Motor neuron (in vitro differentiated cells): Measurements from ENCODE around the gene REPIN1. TPM values are rescaled to one million over a fixed set of nuclear protein-coding genes. Genes with fewer than 3 reads are reported as not detected.
A peak's percentile ranks its signal among the peaks of the same experiment; 100 is the strongest.

Experiments
- ATAC-seq, 8 experiments: fragments of 200-7000 bp; cut with Tn5 transposase; replicated peaks in 6 of 8; 2 replicates each; pipeline ENCODE4 v1.8.0; 2021; ENCODE audit warnings: mild to moderate bottlenecking in 8 of 8, moderate library complexity in 8 of 8
- H3K27ac ChIP-seq, 2 donors: fragments of 250-450 bp; sonication (Bioruptor Pico); 2 replicates each; pipeline ENCODE4 v1.9.0; 2021; ENCODE audit warnings: antibody characterized with exemption in 2 of 2, mild to moderate bottlenecking in 2 of 2, moderate library complexity in 1 of 2
- H3K4me1 ChIP-seq, 2 donors: fragments of 250-450 bp; sonication (Bioruptor Pico); replicated peaks in 1 of 2; 2 replicates each; pipeline ENCODE4 v1.6.1; 2021; ENCODE audit warnings: antibody characterized with exemption in 2 of 2, mild to moderate bottlenecking in 2 of 2, moderate library complexity in 1 of 2
- H3K4me3 ChIP-seq, 5 donors: fragments of 250-450 bp; sonication (Bioruptor Pico); 2 replicates each; pipeline ENCODE4 v1.9.0; 2021; ENCODE audit warnings: antibody characterized with exemption in 5 of 5, mild to moderate bottlenecking in 5 of 5, moderate library complexity in 4 of 5
- WGBS, 10 experiments: fragments of 450-650 bp; shearing (Covaris generic); methylation state at CpG; one replicate each; pipeline ENCODE4 v1.0.0; 2022; 5-methylcytosine and 5-hydroxymethylcytosine counted together
- in situ Hi-C, 9 experiments: fragments of 400-800 bp; cut with MboI; loops; one replicate each; pipeline ENCODE4 v1.15.0; 2021; ENCODE audit warnings: low sequenced_read_pairs in 9 of 9, low pct_unique_long_range_greater_than_20kb in 2 of 9; ENCODE audit not compliant: unreplicated experiment in 9 of 9
- total RNA-seq, 8 experiments: library from RNA; unstranded; fragments of 300-600 nt; gene quantifications; 2 replicates each; pipeline versions ENCODE4 v1.2.3 to v1.2.4, GENCODE V29; 2022

REPIN1 gene
- total RNA-seq, 8 experiments from 2014 or later, result 54.9 to 102 (median 67.1) TPM

GRCh38 chr7:150403376-150404171 lies 35.0 kb downstream of the REPIN1 start:
- 70 to 100% (median 92%) methylated on average over 1 to 8 of the region's 13 CpGs; no CpG with 5 or more reads in 4 of the 10 experiments for WGBS, 10 experiments
- in situ Hi-C loops, result loop anchor here in 3 of 9 experiments (25.0 kb wide), 3 partner anchors 116 to 584 kb away; partner anchors contain the start of genes ATP6V0E2 (in 1 of the 3), KCNH2 (in 1 of the 3) and NOS3 (in 1 of the 3)
- Histone ChIP-seq H3K4me1 (peaks cover 72 to 75% of the 10 kb centered on the region in 2 donors), H3K4me3 (no peak overlapping the region), H3K27ac (no peak overlapping the region)
- ATAC-seq, result no peak

DNA sequence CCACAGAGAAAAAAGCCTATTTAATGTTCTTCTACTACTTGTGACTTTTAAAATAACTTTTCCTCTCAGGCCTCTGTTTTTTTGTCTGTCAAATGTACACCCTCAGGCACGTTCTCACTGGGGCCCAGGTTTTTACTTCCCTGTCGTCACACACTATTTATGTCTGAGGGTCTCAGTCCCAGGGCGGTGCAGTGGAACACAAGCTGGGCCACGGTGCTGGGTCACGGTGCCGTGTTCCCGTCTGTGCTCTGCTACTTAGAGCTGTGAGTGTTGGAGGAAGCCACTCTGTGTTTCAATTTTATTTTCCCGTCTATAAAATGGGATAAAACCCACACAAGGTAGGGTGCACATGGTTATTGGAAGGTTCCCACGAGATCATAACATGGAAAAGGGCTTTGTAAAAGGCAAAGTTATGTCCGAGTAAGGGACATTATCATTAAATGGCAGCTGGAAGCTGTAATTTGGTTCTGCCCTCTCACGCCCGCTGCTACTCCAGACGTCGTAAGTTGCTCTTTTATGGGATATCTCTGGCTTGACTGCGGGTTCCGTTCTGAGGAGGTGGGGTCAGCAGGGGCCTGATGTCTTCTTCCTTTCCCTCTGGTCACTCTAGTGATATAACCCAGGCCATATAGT lies 35.7 kb downstream of the REPIN1 start:
- ATAC-seq, result no peak
- Histone ChIP-seq H3K27ac (peak overlapping the region; percentile 89), H3K4me1 (peaks cover 67 to 68% of the 10 kb centered on the region in 2 donors), H3K4me3 (peak overlapping the region; percentile 41 to 51 (median 49))
- in situ Hi-C loops, result loop anchor here in 3 of 9 experiments (25.0 kb wide), 3 partner anchors 117 to 583 kb away; partner anchors contain the start of genes ATP6V0E2 (in 1 of the 3), KCNH2 (in 1 of the 3) and NOS3 (in 1 of the 3)
- WGBS, 10 experiments, result 20 to 88% (median 65%) methylated on average over 2 to 13 of the region's 16 CpGs; no CpG with 5 or more reads in 2 of the 10 experiments

- Histone ChIP-seq H3K27ac (peak overlapping the region; percentile 89), H3K4me3 (peak overlapping the region; percentile 41 to 51 (median 49)), H3K4me1 (peaks cover 60% of the 10 kb centered on the region in 2 donors)
- in situ Hi-C loops, result loop anchor here in 3 of 9 experiments (25.0 kb wide), 3 partner anchors 118 to 582 kb away; partner anchors contain the start of genes ATP6V0E2 (in 1 of the 3), KCNH2 (in 1 of the 3) and NOS3 (in 1 of the 3)
- peak; percentile 75 to 95 (median 84) for ATAC-seq
- 0 to 20% (median 8%) methylated on average over 2 to 13 of the region's 86 CpGs; no CpG with 5 or more reads in 5 of the 10 experiments for WGBS, 10 experiments
These were observed 36.4 kb downstream of the REPIN1 start for GRCh38 chr7:150404805-150405583.

GRCh38 chr7:150405584-150406311 lies 37.1 kb downstream of the REPIN1 start:
- peak; percentile 37 to 75 (median 69) for ATAC-seq
- in situ Hi-C loops, result loop anchor here in 3 of 9 experiments (25.0 kb wide), 3 partner anchors 118 to 582 kb away; partner anchors contain the start of genes ATP6V0E2 (in 1 of the 3), KCNH2 (in 1 of the 3) and NOS3 (in 1 of the 3)
- 0 to 43% (median 19%) methylated on average over 1 to 5 of the region's 35 CpGs; no CpG with 5 or more reads in 6 of the 10 experiments for WGBS, 10 experiments
- peak overlapping the region; percentile 41 to 51 (median 49) for H3K4me3 ChIP-seq
- H3K4me1 ChIP-seq, result peaks cover 53 to 55% of the 10 kb centered on the region in 2 donors
- H3K27ac ChIP-seq, result peak overlapping the region; percentile 63 to 64

DNA sequence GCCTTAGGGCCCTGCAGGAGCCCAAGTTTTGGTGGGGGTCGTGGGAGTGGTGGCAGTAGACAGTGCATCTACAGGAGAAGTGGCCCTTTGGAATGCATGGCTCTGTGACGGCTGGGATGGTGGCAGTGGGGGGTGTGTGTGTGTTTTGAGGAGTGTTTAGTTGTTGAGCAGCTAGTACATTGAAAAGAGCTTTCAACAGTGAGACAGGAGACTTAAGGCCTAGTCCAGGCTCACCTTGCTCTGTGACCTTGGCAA lies 37.6 kb downstream of the REPIN1 start:
- Histone ChIP-seq H3K4me1 (peaks cover 48 to 55% of the 10 kb centered on the region in 2 donors), H3K4me3 (peak overlapping the region in 4 of 5 donors; percentile 48 to 51 (median 49)), H3K27ac (peak overlapping the region in 1 of 2 donors; percentile 64)
- in situ Hi-C loops, result loop anchor here in 3 of 9 experiments (25.0 kb wide), 3 partner anchors 119 to 581 kb away; partner anchors contain the start of genes ATP6V0E2 (in 1 of the 3), KCNH2 (in 1 of the 3) and NOS3 (in 1 of the 3)
- 0 to 100% (median 30%) methylated on average over 1 of the region's 2 CpGs; no CpG with 5 or more reads in 6 of the 10 experiments for WGBS, 10 experiments
- no peak for ATAC-seq

DNA sequence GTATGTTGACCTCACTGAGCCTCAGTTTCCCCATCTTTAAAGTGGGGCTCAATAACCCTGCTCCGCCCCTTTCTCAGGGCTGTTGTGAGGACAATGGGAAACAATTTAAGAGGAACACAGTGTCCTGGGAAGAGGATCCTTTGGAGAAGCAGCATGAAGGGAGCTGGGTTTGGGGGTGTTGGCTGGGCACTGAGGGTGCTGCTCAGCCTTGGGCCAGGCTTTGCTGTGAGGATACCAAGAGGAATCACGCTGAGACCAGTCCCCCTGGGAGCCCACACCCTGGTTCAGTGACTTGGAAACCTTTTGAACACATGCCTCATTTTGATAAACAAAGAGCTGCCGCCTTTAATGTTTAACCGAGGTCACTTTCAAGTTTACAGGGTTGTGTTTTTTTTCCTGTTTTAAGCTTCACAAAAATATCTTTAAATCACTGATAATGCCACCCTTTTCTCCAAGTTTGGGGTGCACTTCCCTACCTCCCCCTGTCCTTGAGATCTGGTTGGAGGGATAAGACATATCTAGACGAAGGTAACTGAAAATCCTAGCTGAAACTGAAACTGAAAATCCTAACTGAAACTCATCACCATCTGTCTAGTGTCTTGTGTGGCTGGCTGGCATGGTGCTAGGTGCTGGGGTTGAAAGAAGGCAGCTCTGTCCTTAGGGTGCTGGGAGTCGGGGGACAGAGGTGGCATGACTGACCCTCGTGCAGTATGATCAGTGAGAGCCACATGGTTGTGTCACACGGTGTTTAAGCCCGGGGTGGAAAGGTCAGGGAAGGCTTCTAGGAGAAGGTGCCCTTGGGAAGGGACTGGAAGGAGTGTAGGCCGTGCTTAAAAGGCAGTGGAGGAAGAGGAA lies 38.2 kb downstream of the REPIN1 start:
- in situ Hi-C loops, result loop anchor here in 3 of 9 experiments (25.0 kb wide), 3 partner anchors 119 to 581 kb away; partner anchors contain the start of genes ATP6V0E2 (in 1 of the 3), KCNH2 (in 1 of the 3) and NOS3 (in 1 of the 3)
- Histone ChIP-seq H3K4me3 (peak overlapping the region in 1 of 5 donors; percentile 49), H3K4me1 (peaks cover 42 to 50% of the 10 kb centered on the region in 2 donors), H3K27ac (no peak overlapping the region)
- no peak for ATAC-seq
- WGBS, 10 experiments, result 10 to 80% (median 67%) methylated on average over 2 to 10 of the region's 10 CpGs; no CpG with 5 or more reads in 3 of the 10 experiments

DNA sequence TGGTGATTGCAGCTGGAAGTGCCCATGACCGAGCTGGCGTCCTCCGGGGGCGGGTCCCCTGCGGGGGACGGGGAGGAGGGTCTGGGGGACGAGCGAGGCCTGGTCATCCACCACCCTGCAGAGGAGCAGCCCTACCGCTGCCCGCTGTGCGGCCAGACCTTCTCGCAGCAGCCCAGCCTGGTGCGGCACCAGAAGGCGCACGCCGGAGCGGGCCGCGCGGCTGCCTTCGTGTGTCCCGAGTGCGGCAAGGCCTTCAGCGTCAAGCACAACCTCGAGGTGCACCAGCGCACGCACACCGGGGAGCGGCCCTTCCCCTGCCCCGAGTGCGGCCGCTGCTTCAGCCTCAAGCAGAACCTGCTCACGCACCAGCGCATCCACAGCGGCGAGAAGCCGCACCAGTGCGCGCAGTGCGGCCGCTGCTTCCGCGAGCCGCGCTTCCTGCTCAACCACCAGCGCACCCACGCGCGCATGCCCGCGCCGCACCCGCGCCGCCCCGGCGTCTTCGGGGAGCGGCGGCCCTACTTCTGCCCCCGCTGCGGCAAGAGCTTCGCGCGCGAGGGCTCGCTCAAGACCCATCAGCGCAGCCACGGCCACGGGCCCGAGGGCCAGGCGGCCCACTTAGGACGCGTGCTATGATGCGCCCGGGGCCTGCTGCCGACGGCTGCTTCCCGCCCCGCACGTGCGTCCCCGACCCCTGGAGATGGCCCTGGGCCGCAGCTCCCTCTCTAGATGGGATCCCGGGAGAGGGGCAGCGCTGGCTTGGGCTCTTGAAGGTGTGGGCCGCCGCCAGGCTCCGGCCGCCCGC lies 39.2 kb downstream of the REPIN1 start:
- WGBS, 10 experiments, result 97 to 100% (median 98%) methylated on average over 3 to 26 of the region's 91 CpGs; no CpG with 5 or more reads in 6 of the 10 experiments
- Histone ChIP-seq H3K4me3 (no peak overlapping the region), H3K27ac (no peak overlapping the region), H3K4me1 (peaks cover 32 to 40% of the 10 kb centered on the region in 2 donors)
- no peak for ATAC-seq
- in situ Hi-C loops, result loop anchor here in 3 of 9 experiments (25.0 kb wide), 3 partner anchors 120 to 580 kb away; partner anchors contain the start of genes ATP6V0E2 (in 1 of the 3), KCNH2 (in 1 of the 3) and NOS3 (in 1 of the 3)

GRCh38 chr7:150408393-150409299 lies 40.0 kb downstream of the REPIN1 start:
- H3K27ac ChIP-seq, result no peak overlapping the region
- ATAC-seq, result no peak
- peaks cover 24 to 32% of the 10 kb centered on the region in 2 donors for H3K4me1 ChIP-seq
- in situ Hi-C loops, result loop anchor here in 3 of 9 experiments (25.0 kb wide), 3 partner anchors 121 to 579 kb away; partner anchors contain the start of genes ATP6V0E2 (in 1 of the 3), KCNH2 (in 1 of the 3) and NOS3 (in 1 of the 3)
- no peak overlapping the region for H3K4me3 ChIP-seq
- WGBS, 10 experiments, result 78 to 94% (median 90%) methylated on average over 3 to 6 of the region's 22 CpGs; no CpG with 5 or more reads in 6 of the 10 experiments

DNA sequence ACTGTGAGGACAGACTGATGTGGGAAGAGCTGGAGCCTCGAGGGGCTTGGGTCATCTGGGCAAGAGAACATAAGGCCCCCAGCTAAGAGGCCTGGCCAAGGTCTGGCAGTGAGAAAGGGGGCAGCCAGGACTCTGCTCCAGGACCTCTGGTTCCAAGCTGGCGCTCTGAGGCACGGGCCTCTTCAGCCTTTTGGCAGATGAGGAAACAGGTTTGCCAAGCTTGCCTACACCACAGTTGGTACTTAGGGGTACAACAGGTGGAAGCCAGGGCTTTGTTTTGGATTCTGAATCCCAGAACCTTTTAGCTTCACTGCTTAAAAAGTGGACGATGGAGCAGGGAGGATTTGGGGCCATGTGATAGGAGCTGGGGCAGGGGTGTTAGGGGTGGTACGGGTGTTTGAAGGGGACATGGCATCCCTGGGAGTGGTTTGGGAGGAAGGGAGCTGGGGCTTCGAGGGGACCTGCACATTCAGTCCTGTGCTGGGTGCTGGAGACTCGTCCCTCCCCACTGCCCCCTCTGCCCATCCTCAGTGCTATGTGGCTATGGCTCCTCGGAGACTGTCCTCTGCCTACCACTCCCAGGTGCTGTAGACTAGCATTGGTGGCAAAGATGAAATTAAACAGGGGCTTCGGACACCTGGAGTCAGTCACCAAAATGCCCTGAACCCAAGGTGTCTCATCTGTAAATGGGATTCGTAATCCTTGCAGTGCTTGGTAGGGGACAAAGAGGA lies 40.8 kb downstream of the REPIN1 start:
- Histone ChIP-seq H3K4me1 (peaks cover 18 to 26% of the 10 kb centered on the region in 2 donors), H3K27ac (no peak overlapping the region), H3K4me3 (no peak overlapping the region)
- in situ Hi-C loops, result loop anchor here in 3 of 9 experiments (25.0 kb wide), 3 partner anchors 122 to 578 kb away; partner anchors contain the start of genes ATP6V0E2 (in 1 of the 3), KCNH2 (in 1 of the 3) and NOS3 (in 1 of the 3)
- WGBS, 10 experiments, result 60 to 88% (median 79%) methylated on average over 1 to 3 of the region's 10 CpGs; no CpG with 5 or more reads in 5 of the 10 experiments
- no peak for ATAC-seq
